CD4-positive, alpha-beta T cell treated with Interferon gamma for 1 hour (primary cell): ENCODE data around the gene HAPLN3.

Experiments used
- DNase-seq: peaks from one replicate; pipeline ENCODE4 v3.0.0-alpha.2; 2020

HAPLN3 gene

DNA sequence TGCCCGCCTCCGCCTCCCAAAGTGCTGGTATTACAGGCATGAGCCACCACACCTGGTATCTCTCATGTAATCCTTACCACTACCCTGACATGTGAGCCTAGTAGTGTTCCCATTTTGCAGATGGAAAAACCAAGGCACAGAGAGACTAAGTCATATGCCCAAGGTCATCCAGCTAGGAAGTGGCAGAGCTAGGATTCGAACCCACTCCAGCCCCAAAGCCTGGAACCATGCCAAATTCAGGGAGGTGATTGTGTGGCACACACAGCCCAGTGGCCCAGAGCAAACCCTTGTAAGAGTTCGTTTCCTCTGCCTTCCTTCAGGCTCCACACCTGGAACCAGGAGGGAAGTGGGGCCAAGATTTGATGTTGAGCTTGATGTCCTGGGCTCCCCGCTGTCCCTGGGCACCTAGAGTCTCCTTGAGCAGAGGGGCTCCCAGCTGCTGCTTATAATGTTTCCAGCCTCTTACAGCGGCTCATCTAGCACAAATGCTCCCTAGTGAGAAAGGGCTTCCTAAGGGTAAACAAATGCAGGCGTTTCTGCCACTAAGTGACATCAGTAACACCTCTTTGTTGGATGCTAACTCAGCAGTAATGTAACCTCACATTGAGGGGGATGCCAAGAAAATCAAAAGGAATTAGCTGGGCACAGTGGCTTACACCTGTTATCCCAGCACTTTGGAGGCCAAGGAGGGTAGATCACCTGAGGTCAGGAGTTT lies 3.6 kb downstream of the HAPLN3 start:
- no peak for DNase-seq

DNA sequence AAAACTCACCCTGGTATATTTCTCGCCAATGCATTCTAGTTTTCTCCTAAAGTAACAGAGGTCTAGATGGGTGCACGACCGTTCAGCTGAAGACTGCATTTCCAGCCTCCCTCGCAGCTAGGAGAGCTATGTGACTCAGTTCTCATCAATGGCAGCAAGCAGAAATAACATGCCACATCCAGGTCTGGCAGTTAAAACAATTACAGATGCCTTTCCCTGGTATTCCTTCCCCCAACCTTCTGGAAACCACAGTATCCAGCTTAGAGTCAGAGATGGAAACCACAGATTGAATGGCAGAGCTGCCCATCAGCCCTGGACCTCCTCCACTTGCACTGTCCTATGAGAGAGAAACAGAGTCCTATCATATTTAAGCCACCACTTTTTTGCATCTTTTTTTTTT lies 4.8 kb downstream of the HAPLN3 start:
- DNase-seq, result no peak

DNA sequence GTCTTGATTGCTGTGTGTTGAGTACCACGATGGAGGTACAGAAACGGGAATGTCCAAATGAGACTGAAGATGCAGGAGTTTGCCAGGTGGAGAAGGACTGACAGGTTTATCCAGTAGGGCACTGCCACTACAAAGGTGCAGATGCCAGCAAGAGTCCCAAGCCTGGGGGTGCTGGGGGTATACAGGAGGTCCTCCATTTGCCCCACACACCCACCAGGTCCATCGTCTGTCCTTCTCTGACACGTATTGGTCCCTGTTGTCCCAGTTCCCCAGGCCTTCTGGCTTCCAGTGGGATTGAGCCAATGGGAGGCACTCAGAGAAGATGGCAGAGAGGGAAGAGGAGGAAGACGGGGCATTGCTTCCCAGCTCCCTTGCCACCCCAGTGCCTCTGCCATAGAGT lies 6.6 kb downstream of the HAPLN3 start:
- no peak for DNase-seq

GRCh38 chr15:88887068-88887580 lies 8.2 kb downstream of the HAPLN3 start:
- DNase-seq, result no peak

DNA sequence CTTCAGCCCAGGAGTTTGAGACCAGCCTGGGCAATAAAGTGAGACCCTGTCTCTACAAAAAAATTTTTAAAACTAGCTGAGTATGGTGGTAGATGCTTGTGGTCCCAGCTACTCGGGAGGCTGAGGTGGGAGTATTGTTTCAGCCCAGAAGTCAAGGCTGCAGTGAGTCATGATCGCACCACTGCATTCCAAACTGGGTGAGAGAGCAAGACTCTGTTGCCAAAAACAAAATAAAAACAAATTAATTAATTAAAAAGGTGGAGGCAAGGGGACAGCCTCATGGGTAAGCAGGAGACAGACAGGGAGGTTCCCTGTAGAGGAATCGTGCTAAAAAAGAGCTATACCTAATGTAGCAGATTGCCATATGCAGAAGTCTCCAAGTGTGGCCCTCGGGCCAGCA lies 12.6 kb downstream of the HAPLN3 start:
- no peak for DNase-seq

GRCh38 chr15:88881775-88882174 lies 13.6 kb downstream of the HAPLN3 start:
- DNase-seq, result no peak

GRCh38 chr15:88880944-88881740 lies 14.2 kb downstream of the HAPLN3 start:
- no peak for DNase-seq

DNA sequence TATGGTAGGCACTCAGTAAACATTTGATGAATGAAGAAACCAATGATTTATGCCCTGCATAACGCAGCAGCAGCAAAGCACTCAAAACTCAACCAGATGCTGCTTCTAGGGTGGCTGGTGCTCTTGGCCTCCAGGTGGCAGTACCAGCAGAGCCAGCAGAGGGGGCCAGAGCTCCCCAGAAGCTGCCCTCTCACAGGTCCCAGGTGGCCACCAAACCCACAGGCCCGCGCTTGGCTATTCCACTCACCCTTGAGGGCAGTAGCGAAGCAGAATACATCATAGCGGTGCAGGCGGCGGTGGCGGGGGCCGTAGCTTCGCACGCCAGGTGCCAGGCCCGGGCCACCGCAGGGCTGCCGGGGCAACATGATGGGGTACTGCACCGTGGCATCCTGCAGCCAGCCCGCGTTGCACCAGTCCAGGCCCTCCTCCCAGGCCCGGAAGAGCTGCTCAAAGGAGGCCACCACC lies 16.6 kb downstream of the HAPLN3 start:
- peak; percentile 16 for DNase-seq

- no peak for DNase-seq
Observed at GRCh38 chr15:88877906-88878305, 17.4 kb downstream of the HAPLN3 start.

DNA sequence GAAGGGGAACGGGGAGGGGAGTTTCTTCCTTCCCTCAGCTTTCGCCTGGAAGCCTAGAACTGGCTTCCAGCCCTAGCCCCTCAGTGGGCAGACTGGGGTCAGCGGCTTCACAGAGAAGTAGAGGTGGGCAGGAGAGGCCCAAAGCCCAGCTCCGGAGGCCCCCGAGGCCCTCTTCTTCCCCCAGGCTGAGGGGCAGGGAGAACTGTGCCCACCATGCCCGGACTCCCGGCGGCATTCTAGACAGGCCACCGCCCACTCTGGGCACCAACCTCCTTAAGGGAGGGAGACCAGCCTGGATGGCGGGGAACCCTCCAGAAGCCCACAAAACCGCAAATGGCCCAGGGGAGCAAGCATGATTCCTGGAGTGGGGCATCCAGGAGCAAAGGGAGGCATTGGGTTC lies 17.9 kb downstream of the HAPLN3 start:
- no peak for DNase-seq

GRCh38 chr15:88876573-88876972 lies 18.8 kb downstream of the HAPLN3 start:
- DNase-seq, result no peak

GRCh38 chr15:88874684-88875083 lies 20.7 kb downstream of the HAPLN3 start:
- no peak for DNase-seq

DNA sequence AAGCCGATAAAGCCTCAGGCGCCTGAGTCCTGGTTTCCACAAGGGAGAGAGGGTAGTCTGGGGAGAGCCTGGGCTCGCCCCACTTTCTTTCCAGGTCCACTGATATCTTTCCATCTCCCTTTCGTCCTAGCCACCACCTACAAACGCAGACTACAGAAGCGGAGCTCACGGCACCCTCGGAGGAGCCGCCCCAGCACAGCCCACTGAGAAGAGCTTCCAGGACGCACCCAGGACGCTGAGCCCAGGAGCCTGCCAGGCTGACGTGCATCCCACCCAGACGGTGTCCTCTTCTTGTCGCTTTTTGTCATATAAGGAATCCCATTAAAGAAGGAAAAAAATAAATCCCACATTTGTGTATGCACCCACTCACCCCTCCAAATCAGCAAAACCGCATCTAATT lies 21.1 kb downstream of the HAPLN3 start:
- no peak for DNase-seq

DNA sequence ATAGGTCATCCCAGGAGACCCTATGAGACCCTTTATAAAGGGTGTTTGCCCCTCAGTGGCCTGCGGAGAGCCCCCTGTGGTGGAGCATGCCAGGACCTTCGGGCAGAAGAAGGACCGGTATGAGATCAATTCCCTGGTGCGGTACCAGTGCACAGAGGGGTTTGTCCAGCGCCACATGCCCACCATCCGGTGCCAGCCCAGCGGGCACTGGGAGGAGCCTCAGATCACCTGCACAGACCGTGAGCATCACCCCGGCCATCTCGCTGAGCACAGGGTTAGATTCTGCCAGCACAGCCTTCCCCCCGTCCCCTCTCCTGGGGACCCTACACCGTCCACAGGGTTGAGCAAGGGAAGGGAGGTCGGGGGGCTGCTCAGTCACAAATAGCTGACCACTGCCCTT lies 21.6 kb downstream of the HAPLN3 start:
- no peak for DNase-seq

DNA sequence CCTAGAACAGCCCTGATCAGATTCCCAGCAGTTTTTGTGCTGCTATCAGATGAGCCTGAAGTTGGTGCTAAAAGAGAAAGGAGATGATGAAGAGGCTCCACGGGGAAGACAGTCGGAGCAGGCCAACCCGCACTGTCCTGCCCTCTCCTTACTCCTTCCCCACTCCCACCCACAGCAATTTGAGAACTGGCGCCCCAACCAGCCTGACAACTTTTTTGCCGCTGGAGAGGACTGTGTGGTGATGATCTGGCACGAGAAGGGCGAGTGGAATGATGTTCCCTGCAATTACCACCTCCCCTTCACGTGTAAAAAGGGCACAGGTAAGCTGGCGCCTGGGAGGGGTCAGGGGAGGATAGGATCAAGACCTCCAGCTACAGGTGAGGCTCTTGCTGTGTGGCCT lies 22.6 kb downstream of the HAPLN3 start:
- no peak for DNase-seq

DNA sequence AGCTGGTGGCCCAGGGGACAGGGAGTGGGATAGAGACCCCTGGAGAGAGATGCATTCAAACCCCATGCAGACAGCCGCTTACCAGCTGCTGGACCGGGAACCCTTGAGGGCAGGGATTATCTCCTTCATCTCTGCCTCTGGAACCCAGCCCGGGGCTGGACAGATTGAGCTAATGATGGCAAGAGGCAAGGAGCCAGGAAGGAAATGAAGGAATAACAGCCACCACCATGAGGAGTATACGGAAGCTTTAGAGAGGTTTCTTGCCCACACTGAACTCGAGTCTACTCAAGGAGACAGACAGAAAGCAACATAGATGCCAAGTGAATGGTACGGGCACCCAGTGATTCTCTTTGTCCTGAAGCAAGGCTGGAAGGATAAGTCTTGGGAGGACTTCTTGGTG lies 23.2 kb downstream of the HAPLN3 start:
- no peak for DNase-seq

DNA sequence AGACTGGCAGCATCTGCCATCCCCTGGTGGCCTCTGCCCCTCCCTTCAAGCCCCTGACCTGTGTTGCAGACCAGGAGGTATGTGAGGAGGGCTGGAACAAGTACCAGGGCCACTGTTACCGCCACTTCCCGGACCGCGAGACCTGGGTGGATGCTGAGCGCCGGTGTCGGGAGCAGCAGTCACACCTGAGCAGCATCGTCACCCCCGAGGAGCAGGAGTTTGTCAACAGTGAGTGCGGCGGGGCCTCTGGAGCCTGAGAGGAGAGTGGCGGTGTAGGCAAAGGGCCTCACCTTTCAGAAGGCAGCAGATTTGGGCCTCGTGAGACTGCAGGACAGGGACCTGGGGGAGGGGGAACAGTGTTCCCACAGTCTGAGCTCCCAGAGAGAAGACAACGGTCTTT lies 24.0 kb downstream of the HAPLN3 start:
- DNase-seq, result no peak

DNA sequence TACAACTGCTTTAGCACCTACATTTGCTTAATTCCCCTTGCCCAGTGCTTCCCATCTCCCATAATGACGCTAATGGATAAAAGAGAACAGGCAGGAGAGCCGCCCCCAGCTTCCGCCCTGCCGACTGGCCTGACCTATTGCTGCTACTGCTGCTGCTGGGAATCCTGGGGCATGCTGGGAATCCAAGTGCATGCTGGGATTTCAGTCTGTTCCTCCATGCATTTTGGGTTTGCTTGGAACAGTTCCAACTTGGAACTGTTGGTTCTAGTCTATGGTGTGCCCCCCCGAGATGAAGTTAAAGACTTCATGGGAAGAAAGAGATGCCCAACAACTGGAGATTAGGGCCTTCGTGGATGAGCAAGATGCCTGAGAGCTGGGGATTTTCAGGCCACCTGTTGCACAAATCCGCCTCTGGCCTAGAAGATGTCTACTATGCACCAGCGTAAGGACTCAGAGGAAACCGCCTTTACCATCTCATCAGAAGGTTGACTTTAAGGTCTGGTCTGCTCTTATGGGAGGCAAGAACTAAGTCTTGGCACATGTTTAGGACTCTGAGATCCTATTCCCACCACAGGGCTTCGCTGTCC lies 29.0 kb downstream of the HAPLN3 start:
- DNase-seq, result no peak

DNA sequence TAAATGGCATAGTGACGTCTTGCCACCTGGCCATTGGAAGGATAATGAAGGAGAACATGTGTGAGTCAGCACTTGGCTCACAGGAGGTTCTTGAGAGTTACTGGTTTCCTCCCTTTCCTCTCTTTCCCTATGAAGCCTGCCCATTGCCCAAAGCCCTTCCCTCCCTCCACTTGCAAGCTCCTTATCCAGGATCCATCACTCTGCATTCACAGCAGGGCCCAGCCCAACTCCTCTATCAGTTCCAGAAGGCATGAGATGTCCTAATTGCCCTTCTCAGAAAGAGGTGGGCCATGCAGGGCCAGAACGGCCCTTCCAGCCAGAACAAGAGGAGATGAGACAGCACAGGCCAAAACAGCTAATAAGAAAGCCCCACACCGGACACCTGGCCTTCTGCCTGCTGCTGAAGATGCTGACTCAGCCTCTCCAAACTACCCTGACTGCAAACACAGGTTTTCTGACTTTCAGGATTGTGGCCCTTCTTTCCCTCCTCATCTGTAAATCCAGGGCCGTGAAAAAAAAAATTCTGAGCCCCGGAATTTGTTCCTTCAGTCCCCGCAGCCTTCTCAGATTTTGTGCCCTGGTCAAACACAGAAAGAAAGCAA lies 29.7 kb downstream of the HAPLN3 start:
- DNase-seq, result no peak

DNA sequence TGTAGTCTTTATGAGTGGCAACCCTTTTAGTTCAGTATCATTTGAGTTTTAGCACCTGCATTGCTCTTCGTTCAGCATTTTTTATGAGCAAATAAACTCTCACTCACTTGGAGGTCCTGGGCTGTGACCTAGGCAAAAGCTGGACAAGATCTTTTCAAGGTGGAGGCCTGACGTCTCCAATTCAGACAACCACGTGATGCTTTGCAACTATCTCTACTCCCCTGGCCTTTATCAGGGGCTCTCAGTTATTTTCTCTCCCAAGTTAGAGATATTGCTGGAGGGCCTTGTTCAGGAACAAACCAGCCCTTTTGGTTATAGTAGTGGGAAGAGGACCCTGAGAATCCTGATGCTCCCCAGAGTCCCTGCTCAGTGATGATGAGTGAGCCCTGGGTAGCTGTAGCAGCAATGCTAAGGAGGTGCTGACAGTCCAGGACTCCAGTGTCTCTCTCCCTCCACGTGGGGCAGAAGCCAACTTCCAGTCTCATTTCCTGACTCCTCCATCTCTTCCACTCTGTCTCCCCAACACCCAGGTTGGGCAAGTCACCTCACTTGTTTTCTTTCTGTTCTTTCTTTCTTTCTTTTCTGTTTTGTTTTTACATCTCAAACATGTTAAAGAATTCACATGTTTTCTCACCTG lies 30.4 kb downstream of the HAPLN3 start:
- no peak for DNase-seq

GRCh38 chr15:88863412-88863811 lies 31.9 kb downstream of the HAPLN3 start:
- DNase-seq, result no peak

DNA sequence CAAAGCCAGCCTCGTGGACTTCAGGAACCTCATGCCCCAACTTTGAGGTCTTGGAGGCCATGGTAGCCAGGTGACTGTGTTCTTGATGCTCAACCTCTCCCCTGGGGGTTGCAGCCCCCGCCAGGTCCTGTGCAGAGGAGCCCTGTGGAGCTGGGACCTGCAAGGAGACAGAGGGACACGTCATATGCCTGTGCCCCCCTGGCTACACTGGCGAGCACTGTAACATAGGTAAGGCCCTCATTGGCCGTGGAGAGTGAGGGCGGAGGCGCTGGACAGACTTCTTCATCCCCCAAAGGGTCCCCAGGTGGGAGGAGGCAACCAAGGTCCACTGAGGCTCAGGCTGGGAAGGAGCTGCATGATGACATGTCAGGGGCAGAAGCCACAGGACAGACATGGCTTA lies 35.1 kb downstream of the HAPLN3 start:
- DNase-seq, result no peak

GRCh38 chr15:88859550-88859949 lies 35.8 kb downstream of the HAPLN3 start:
- no peak for DNase-seq
